A549 (cell line): ENCODE results near the gene SLC26A1.

Source experiments
- CBX2 ChIP-seq: fragments of 200-600 bp; sonication (generic); IDR thresholded peaks from 2 replicates; pipeline ENCODE4 v1.6.1; 2016; ENCODE audit warnings: low read depth, mild to moderate bottlenecking, borderline replicate concordance
- POLR2A ChIP-seq: IDR thresholded peaks from 2 replicates; pipeline ENCODE4 v1.6.1; 2012; ENCODE audit warnings: mild to moderate bottlenecking, low read length

DNA sequence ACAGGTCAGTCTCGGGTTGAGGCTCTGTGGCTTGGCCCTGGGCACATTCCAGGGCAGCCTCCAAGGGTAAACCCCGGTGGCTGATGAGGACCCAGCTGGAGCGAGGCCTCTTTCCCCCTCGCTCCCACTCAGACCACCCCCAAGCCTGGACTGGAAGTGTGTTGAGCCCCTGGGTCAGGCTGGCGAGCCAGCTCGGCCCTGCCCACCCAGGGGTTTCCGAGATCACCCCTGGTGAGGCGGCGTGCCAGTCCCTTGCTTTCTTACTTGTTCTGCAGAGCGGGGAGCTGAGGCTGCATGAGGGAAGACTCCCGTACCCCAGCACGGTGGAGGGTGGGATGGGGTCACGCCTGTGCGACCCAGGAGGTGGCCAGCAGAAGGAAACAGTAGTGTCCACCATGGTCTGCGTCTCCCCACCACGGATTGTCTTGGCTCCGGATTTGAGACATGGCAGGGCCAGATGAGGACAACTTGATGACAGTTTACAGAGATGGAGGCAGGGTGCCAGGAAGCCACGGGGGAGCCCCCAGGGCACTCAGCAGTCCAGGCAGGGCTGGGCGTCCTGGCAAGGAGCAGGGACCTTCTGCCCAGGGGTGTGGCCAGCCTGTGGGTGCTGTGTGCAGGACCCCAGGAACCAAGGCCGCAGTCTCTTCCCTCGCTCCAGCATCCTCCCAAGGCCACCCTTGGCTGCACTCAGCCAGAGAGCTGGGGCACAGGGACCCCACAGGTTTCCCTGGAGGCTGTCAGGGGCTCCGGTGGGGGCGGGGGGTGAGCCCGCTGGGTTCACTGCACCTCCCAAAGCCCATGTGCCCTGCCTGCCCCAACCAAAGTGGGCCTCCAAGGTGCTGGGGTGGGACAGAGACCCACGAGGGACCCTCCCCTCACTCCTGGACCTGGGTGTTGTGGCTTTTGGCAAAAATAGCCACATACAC lies 11.6 kb upstream of the SLC26A1 start:
- TF ChIP-seq POLR2A, result no peak
- TF ChIP-seq CBX2, result no peak
